PFSK-1 (cell line): ENCODE data around the gene NRP1.

Experiments used
- SIN3A ChIP-seq: IDR thresholded peaks from 2 replicates; pipeline ENCODE4 v1.6.1; 2012; ENCODE audit warnings: mild to moderate bottlenecking, low read length, moderate library complexity, borderline replicate concordance; ENCODE audit not compliant: insufficient read depth
- TAF1 ChIP-seq: IDR thresholded peaks from 2 replicates; pipeline ENCODE4 v1.6.1; 2012; ENCODE audit warnings: low read length, control low read depth, borderline replicate concordance; ENCODE audit not compliant: insufficient read depth

- no peak for TF ChIP-seq SIN3A
- no peak for TF ChIP-seq TAF1
Measured at GRCh38 chr10:33235951-33236350, 98.5 kb downstream of the NRP1 start.
